GM21576 (cell line): ENCODE results near the gene FATE1.
"Not testable (repeated sequence)": the region's sequence is repeated elsewhere in the genome, so short reads cannot be mapped to it uniquely, and the experiment has no call there.

ENCODE experiments used
- ATAC-seq: cut with Tn5 transposase; IDR thresholded peaks from one replicate; pipeline ENCODE4 v1.9.1; 2021; ENCODE audit warnings: mild to moderate bottlenecking, moderate library complexity; ENCODE audit not compliant: unreplicated experiment

FATE1 gene

GRCh38 chrX:151715752-151716151 is at the start of gene FATE1:
Gene FATE1, plus strand, starts transcription at chrX:151716035. Its CDS starts 85 bp downstream, at chrX:151716120.
- no peak for ATAC-seq

GRCh38 chrX:151675121-151675746 is 40.6 kb upstream of the FATE1 start:
- ATAC-seq = no peak

GRCh38 chrX:151676196-151676595 is 39.6 kb upstream of the FATE1 start:
- ATAC-seq = no peak

GRCh38 chrX:151679798-151680402 is 35.9 kb upstream of the FATE1 start:
- ATAC-seq = no peak

- peak; percentile 89 for ATAC-seq
Measured at GRCh38 chrX:151680805-151681204, 35.0 kb upstream of the FATE1 start.

GRCh38 chrX:151687635-151688034 is 28.2 kb upstream of the FATE1 start:
- no peak for ATAC-seq

GRCh38 chrX:151688695-151689094 is 27.1 kb upstream of the FATE1 start:
- no peak for ATAC-seq

GRCh38 chrX:151692825-151693224 is 23.0 kb upstream of the FATE1 start:
- no peak for ATAC-seq

- ATAC-seq = no peak
Measured at GRCh38 chrX:151694121-151694520, 21.7 kb upstream of the FATE1 start.

GRCh38 chrX:151694661-151695582 is 20.9 kb upstream of the FATE1 start, which contains the start of gene PRRG3:
Gene PRRG3, plus strand, starts transcription at chrX:151695458. Its CDS starts 3,357 bp downstream, at chrX:151698815.
- ATAC-seq = no peak

GRCh38 chrX:151695583-151696340 is 20.1 kb upstream of the FATE1 start:
- ATAC-seq = no peak

- ATAC-seq = not testable (repeated sequence)
Measured at GRCh38 chrX:151697082-151697481, 18.8 kb upstream of the FATE1 start.

- ATAC-seq = no peak
Measured at GRCh38 chrX:151697522-151697921, 18.3 kb upstream of the FATE1 start.

GRCh38 chrX:151698485-151698884 is 17.4 kb upstream of the FATE1 start:
- ATAC-seq = no peak

- ATAC-seq = no peak
Measured at GRCh38 chrX:151699746-151700145, 16.1 kb upstream of the FATE1 start.

GRCh38 chrX:151700581-151700980 is 15.3 kb upstream of the FATE1 start:
- no peak for ATAC-seq

- ATAC-seq = no peak
Measured at GRCh38 chrX:151701071-151701470, 14.8 kb upstream of the FATE1 start.

- no peak for ATAC-seq
Measured at GRCh38 chrX:151701531-151701930, 14.3 kb upstream of the FATE1 start.

GRCh38 chrX:151702026-151702714 is 13.7 kb upstream of the FATE1 start:
- ATAC-seq = no peak

- no peak for ATAC-seq
Measured at GRCh38 chrX:151702741-151703340, 13.0 kb upstream of the FATE1 start.
